HG03460 (cell line): ENCODE results near the gene ARHGEF33.
"Not testable (repeated sequence)": the region's sequence is repeated elsewhere in the genome, so short reads cannot be mapped to it uniquely, and the experiment has no call there.

Source experiments
- ATAC-seq: cut with Tn5 transposase; IDR thresholded peaks from one replicate; pipeline ENCODE4 v1.9.1; 2021; ENCODE audit not compliant: unreplicated experiment

Gene ARHGEF33

DNA sequence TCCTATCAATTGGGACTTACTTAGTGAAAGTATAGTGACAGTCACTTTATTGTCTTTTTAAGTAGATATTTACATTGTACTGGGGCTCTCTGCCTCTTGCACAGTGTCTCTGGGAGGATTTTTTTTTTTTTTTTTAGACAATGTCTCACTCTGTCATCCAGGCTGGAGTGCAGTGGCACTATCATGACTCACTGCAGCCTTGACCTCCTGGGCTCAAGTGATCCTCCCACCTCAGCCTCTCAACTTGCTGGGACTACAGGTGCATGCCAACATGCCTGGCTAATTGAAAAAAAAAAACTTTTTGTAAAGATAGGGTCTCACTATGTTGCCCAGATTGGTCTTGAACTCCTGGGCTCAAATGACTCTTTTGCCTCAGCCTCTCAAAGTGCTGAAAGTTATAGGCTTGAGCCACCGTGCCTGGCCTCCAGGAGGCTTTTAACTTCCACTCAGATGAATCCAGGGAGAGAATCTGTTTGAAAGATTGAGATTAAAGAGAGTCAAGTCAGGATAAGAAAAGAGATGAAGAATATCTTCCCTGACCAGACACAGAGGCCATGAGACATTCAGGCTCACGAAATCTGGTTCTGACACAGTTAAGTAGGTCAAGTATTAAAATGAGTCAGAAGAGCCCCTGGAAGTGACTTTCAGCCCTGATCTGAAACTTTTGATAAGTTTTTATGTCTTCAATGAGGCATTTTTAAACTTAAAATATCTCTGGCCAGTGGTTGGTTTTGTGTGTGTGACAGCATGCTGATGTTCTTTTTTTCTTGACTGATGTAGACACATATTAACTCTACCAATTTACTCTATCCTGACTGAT lies 18.3 kb downstream of the ARHGEF33 start:
- ATAC-seq, result peak; percentile 87

DNA sequence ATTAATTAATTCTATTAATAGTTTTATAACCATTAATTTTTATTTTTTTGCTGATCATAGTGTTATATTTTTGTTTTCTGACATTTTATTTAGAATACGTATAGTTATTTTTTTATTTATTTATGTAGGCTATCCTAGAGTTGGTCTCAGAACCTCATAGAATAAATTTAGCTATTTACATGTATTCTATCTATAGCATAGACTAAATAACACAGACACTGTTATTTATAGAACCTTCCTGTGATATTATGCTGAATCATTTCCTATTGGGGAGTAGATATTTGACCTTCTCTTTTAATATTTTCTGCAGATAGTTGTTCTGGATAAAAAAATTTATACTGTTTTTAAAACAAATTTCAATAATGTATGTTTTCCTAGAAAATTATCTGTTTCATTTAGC lies 20.2 kb downstream of the ARHGEF33 start:
- ATAC-seq, result no peak

GRCh38 chr2:38911191-38911590 lies 21.5 kb downstream of the ARHGEF33 start:
- no peak for ATAC-seq

GRCh38 chr2:38912619-38913018 lies 22.9 kb downstream of the ARHGEF33 start:
- no peak for ATAC-seq

DNA sequence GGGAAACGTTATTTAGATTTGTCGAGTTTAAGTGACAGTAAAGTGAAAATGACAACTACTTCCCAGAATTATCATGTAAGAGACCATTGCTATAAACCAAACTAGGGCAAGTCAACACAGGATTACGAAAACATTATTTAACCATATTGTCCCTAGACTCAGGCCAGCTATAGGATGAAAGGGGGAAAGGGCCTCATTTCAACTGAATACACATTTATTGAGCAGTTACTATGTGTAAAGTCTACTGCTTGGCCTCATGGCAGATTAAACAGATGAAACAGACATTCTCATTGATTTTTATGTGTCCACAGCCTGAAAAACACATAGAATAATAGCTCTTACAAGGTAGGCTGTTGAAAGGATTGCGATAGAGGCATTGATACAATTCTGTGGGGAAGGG lies 32.7 kb downstream of the ARHGEF33 start:
- no peak for ATAC-seq

DNA sequence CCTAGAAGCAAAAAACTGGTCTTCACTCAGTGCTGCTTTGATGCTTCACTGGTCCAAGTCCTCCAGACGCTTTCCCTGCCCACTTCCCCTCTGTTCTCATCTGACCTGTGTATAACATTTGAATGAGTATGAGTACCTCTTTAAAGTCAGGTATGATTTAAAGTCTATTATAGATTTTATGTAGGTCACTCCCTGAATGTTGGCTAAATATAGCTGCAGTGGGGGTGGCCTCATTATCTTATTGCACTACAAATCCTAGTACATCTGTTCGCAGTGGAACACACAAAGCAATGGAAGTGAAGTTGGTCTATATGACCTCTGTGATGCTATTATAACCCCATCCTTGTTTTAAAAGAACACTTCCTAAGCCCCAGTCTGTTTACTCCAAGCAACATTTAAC lies 33.2 kb downstream of the ARHGEF33 start:
- ATAC-seq, result no peak

DNA sequence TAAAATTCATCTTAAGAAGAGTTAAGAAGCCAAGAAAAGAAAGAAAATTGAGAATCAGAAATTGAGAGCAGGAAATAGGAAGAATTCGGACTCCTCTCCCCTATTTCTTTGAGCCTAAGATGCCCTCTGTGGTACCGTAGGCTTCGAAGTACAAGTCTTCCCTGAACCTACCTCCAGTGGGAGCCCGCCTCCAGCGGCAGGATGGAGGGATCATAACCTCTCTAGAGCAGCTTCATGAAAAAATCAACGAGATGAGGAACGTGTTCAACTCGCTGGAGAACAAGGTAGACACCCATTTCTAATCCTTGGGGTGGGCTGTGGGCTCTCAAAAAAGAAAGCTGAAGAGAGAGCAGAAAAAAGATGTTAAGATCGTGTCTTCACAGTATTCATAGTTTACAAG lies 36.3 kb downstream of the ARHGEF33 start:
- ATAC-seq, result no peak

DNA sequence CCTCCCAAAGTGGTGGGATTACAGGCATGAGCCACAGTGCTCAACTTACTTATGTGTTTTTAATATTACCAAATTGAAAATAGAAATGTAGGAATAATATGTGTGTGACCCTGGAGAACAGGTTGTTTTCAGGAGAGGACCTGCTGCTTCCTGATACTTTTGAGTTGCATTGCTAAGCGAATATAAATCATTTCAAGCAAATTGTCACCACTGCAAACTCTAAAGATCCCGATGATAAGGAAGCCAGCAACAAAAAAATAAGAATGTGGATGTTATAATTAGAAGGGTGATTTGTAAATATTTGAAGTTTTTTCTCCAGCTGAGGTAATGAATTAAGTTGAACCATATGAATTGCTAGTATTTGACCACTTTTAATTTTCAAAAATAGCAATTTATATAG lies 40.9 kb downstream of the ARHGEF33 start:
- no peak for ATAC-seq

DNA sequence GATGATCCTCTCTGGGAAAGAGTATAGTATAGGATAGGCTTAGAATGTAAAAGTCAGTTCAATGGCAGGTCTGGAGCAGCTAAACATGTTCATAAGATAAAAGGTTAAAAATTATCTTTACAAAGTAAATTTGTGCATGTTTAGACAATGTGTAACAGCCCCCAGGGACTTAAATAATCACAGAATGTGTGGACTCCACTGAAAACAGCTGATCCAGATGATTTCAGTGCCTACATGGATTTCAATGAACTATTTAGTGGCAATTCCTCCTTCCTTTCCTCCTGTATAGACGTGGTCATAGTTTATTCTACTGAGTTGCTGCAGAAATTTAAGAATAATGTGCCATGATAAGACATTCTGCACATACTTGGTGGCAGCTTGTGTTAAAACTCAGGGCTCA lies 42.9 kb downstream of the ARHGEF33 start:
- ATAC-seq, result no peak

- ATAC-seq, result no peak
These were observed 44.0 kb downstream of the ARHGEF33 start for GRCh38 chr2:38933653-38934052.

DNA sequence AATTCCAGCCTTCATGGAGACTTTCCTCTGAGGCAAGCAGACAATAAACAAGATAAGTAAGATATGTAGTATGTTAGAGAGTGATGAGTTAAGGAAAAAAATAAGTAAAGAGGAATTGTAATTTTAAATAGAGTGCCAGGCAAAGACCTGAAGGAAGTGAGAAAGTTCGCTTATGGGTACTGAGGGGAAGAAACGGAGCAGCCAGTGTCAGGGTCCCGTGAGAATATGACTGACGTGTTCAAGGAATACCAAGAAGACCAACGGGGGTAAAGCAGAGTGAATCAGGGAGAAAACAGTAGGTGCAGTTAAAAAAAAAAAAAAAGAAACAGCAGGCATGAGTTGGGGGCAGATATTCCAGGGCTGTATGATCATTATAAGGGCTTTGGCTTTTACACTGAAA lies 45.1 kb downstream of the ARHGEF33 start:
- no peak for ATAC-seq

- ATAC-seq, result no peak
These were observed 46.0 kb downstream of the ARHGEF33 start for GRCh38 chr2:38935568-38936172.

DNA sequence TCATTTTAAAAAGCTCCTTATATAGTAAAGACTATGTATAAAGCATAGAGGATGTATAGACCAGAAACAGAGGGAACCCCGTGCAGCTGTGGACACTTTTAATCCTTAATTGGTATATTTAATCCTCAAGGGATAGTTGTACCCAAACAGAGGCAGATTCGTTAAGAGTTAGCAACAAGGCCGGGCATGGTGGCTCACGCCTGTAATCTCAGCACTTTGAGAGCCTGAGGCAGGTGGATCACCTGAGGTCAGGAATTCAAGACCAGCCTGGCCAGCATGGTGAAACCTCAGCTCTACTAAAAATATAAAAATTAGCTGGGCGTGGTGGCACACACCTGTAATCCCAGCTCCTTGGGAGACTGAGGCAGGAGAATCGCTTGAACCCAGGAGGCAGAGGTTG lies 46.8 kb downstream of the ARHGEF33 start:
- not testable (repeated sequence) for ATAC-seq

DNA sequence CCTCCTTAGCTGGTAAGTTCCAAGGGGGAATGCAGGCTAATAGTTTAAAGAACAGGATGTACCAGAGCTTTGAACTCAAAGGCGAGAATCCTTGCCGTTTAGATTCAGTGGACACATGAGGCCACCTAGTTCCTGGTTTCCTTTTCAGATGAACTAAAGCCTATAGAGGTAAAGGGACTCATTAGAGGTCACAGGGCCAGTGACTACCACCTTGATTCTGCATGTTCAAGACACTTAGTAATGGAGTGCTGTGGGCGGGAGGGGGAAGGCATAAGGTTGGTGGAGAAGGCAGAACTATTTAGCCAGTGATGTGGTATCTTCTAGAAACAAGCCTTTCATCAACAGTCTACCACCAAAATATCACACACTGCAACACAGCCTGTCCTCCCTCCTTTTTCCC lies 47.9 kb downstream of the ARHGEF33 start:
- ATAC-seq, result no peak

- no peak for ATAC-seq
These were observed 51.1 kb downstream of the ARHGEF33 start for GRCh38 chr2:38940746-38941145.

- ATAC-seq, result no peak
These were observed 54.1 kb downstream of the ARHGEF33 start for GRCh38 chr2:38943784-38944183.

- ATAC-seq, result no peak
These were observed 55.7 kb downstream of the ARHGEF33 start for GRCh38 chr2:38945372-38945771.

- ATAC-seq, result no peak
These were observed 56.2 kb downstream of the ARHGEF33 start for GRCh38 chr2:38945911-38946310.

- peak; percentile 75 for ATAC-seq
These were observed 57.9 kb downstream of the ARHGEF33 start for GRCh38 chr2:38947241-38948239.

GRCh38 chr2:38948387-38948882 lies 58.8 kb downstream of the ARHGEF33 start:
- ATAC-seq, result no peak

DNA sequence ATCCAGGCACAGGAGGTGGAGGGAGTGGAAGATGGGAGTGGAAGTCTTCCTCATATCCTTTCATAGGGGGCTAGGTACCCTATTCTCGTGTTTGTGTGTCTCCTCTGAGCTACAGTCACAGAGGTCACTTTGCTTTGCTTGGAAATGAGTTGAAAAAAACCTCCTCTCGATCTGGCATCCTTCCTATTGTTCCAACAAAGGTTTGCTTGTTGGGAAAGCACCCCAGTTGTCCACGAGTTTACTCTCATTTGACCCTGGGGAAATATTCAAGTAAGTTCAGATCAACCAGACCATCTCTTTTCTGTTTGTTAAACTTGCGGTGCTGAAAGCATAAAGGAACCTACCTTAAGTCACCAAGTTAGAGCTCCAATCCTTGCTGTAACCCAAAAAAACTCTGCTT lies 59.3 kb downstream of the ARHGEF33 start:
- ATAC-seq, result no peak
